HepG2 (cell line): ENCODE measurements around the gene VAMP4. TPM values are rescaled to one million over a fixed set of nuclear protein-coding genes. Genes with fewer than 3 reads are reported as not detected.

ENCODE experiments used
- ATAC-seq: fragments of 200-7000 bp; cut with Tn5 transposase; 3 replicates; pipeline ENCODE4 v1.9.1; 2020; ENCODE audit warnings: mild to moderate bottlenecking, moderate library complexity
- BruUV-seq: library from RNA; stranded (reverse); fragments of 400-500 nt; replicated peaks from 2 replicates; lab custom pipeline; 2021; lab: Mats Ljungman, UMichigan
- CTCF ChIA-PET: fragments of 300-600 bp; formaldehyde crosslinking; extraction: SDS; loops from one replicate; lab custom pipeline; 2021; ENCODE audit warnings: low total read pairs, inconsistent platforms, low intra/inter-chr PET ratio; lab: Yijun Ruan, JAX
- POLR2A ChIA-PET: fragments of 350-600 bp; sonication (Branson Sonifier 250); formaldehyde crosslinking; loops from one replicate; lab custom pipeline; 2020; ENCODE audit warnings: antibody characterized with exemption, inconsistent platforms; lab: Yijun Ruan, JAX
- DNase-seq: peaks from one replicate; pipeline ENCODE4 v3.0.0-alpha.2; 2015; ENCODE audit warnings: low spot score
- FAIRE-seq: peaks from 3 replicates; lab custom pipeline; 2011; peaks lifted over from hg19 to GRCh38; lab: Jason Lieb, UNC
- H2AFZ ChIP-seq: one replicate; pipeline ENCODE4 v1.6.1; 2011; ENCODE audit warnings: low read length, inconsistent platforms
- H3K27ac ChIP-seq: fragments of 300-600 bp; 3 replicates; pipeline ENCODE4 v1.8.0; 2011; ENCODE audit warnings: mixed run types, mild to moderate bottlenecking, mixed read lengths, low read length, inconsistent platforms; ENCODE audit not compliant: insufficient read depth; ENCODE audit errors: extremely low read length
- H3K27me3 ChIP-seq, 2 experiments: fragments of 200-600 bp in 1 of 2; 2 replicates in 1 of 2; 3 replicates in 1 of 2; pipeline versions ENCODE4 v1.6.0 to v1.8.0; 2011; ENCODE audit warnings: low read length in 2 of 2, mild to moderate bottlenecking in 2 of 2, moderate library complexity in 2 of 2, inconsistent platforms in 1 of 2; ENCODE audit not compliant: insufficient read depth in 2 of 2, control insufficient read depth in 1 of 2
- H3K36me3 ChIP-seq, 2 experiments: fragments of 200-600 bp in 1 of 2; replicated peaks in 1 of 2; 2 replicates in 1 of 2; 3 replicates in 1 of 2; pipeline versions ENCODE4 v1.5.1 to v1.8.0; 2011; ENCODE audit warnings: low read length in 2 of 2, inconsistent platforms in 1 of 2; ENCODE audit not compliant: insufficient read depth in 2 of 2, control insufficient read depth in 1 of 2
- H3K4me1 ChIP-seq: 2 replicates; pipeline ENCODE4 v1.5.1; 2012; ENCODE audit warnings: low read length, inconsistent platforms; ENCODE audit not compliant: insufficient read depth
- H3K4me2 ChIP-seq: 2 replicates; pipeline ENCODE4 v1.6.0; 2011; ENCODE audit warnings: low read depth, low read length, inconsistent platforms
- H3K4me3 ChIP-seq, 3 experiments: fragments of 200-600 bp in 1 of 3; sonication (generic), shearing (Covaris generic) in 1 of 3; replicated peaks in 1 of 3; 2 replicates each; pipeline ENCODE4 v1.5.1; 2011 to 2016; ENCODE audit warnings: low read length in 3 of 3, inconsistent platforms in 2 of 3, low read depth in 2 of 3, mild to moderate bottlenecking in 2 of 3, control low read depth in 1 of 3, mixed read lengths in 1 of 3; ENCODE audit not compliant: insufficient read depth in 1 of 3
- H3K79me2 ChIP-seq: one replicate; pipeline ENCODE4 v1.6.1; 2011; ENCODE audit warnings: low read length, inconsistent platforms; ENCODE audit not compliant: insufficient read depth
- H3K9ac ChIP-seq: 2 replicates; pipeline ENCODE4 v1.6.0; 2011; ENCODE audit warnings: mild to moderate bottlenecking, low read depth, low read length, inconsistent platforms; ENCODE audit not compliant: insufficient read depth
- H3K9me3 ChIP-seq: 2 replicates; pipeline ENCODE4 v1.5.1; 2012; ENCODE audit warnings: mild to moderate bottlenecking, low read length
- H4K20me1 ChIP-seq: 2 replicates; pipeline ENCODE4 v1.6.0; 2011; ENCODE audit warnings: inconsistent platforms, mild to moderate bottlenecking, low read length, moderate library complexity; ENCODE audit not compliant: insufficient read depth
- ERF ChIP-seq: IDR thresholded peaks from 2 replicates; pipeline ENCODE4 v1.6.1; 2018; ENCODE audit warnings: missing biosample characterization, missing genetic modification reagents
- MAFF ChIP-seq: IDR thresholded peaks from 2 replicates; pipeline ENCODE4 v1.6.1; 2011; ENCODE audit warnings: low read depth, low read length, improper control_type of control experiment
- MAFK ChIP-seq, 2 experiments: IDR thresholded peaks in 1 of 2; conservative IDR thresholded peaks in 1 of 2; 2 replicates each; pipeline ENCODE4 v1.6.1; 2011; ENCODE audit warnings: improper control_type of control experiment in 2 of 2, low read length in 2 of 2
- MBD4 ChIP-seq: IDR thresholded peaks from 2 replicates; pipeline ENCODE4 v1.6.1; 2012; ENCODE audit warnings: low read length, inconsistent platforms, borderline replicate concordance
- WIZ ChIP-seq: sonication (generic); formaldehyde crosslinking; IDR thresholded peaks from 2 replicates; pipeline ENCODE4 v1.5.1; 2020; ENCODE audit warnings: mild to moderate bottlenecking, missing genetic modification reagents
- ZNF512 ChIP-seq: sonication (generic); formaldehyde crosslinking; IDR thresholded peaks from 2 replicates; pipeline ENCODE4 v1.4.0; 2020; ENCODE audit warnings: mild to moderate bottlenecking, missing genetic modification reagents
- WGBS: methylation state at CpG from one replicate; pipeline ENCODE4 v1.1.6; 2017; ENCODE audit warnings: low lambda C conversion rate; 5-methylcytosine and 5-hydroxymethylcytosine counted together
- in situ Hi-C: cut with HindIII; loops from 2 replicates; pipeline ENCODE4 v1.10.0; 2017; ENCODE audit warnings: low pct_unique_long_range_greater_than_20kb; ENCODE audit not compliant: extremely low pct_ligation_motif_present
- intact Hi-C: fragments of 100-400 bp; cut with micrococcal nuclease; formaldehyde crosslinking; loops from one replicate; pipeline ENCODE4 v1.10.0; 2022; ENCODE audit not compliant: unreplicated experiment
- polyA plus RNA-seq, 8 experiments: library from polyadenylated mRNA; depleted of rRNA in 3 of 8; stranded (reverse) in 7 of 8; unstranded in 1 of 8; fragments of >200 nt; fragmentation: Illumina TruSeq in 4 of 8; extraction: Trizol in 4 of 8; gene quantifications; 2 replicates each; pipeline versions ENCODE4 v1.2.1 to v1.2.3, GENCODE V29; 2011 to 2016; ENCODE audit warnings: low read depth in 4 of 8, missing spikeins in 1 of 8, mixed read lengths in 1 of 8; ENCODE audit not compliant: insufficient read depth in 1 of 8
- total RNA-seq, 5 experiments: library from RNA; depleted of rRNA; stranded (reverse); fragments of >200 nt; fragmentation: Illumina TruSeq; extraction: Trizol; gene quantifications; 2 replicates each; pipeline ENCODE4 v1.2.3, GENCODE V29; 2016; ENCODE audit warnings: low read depth in 1 of 5

The VAMP4 gene
- total and polyA plus RNA-seq, 2 of the 13 experiments (the other 11 are each of a cell fraction or from before 2014, with no cell fraction given) = 1.4 to 2.0 TPM

- Histone ChIP-seq H3K4me3 (no peak overlapping the region), H3K9ac (no peak overlapping the region), H3K4me1 (no peaks in the 10 kb centered on the region), H3K36me3 (no peaks in the 10 kb centered on the region), H2AFZ (no peak overlapping the region), H3K27ac (no peak overlapping the region), H3K4me2 (no peak overlapping the region), H3K9me3 (no peaks in the 10 kb centered on the region), H3K79me2 (no peaks in the 10 kb centered on the region), H4K20me1 (no peaks in the 10 kb centered on the region), H3K27me3 (no peaks in the 10 kb centered on the region)
- FAIRE-seq = no peak
- TF ChIP-seq ZNF512 (CRISPR knock-in tag) (no peak), MBD4 (no peak), WIZ (CRISPR knock-in tag) (no peak)
- DNase-seq = no peak
- in situ Hi-C loops = no loop called here
- ChIA-PET CTCF (no interaction called here), POLR2A (no interaction called here)
- ATAC-seq = no peak
- 3% methylated on average over 1 of the region's 1 CpG for WGBS
- BruUV-seq = no TSS peak
- intact Hi-C loops = no loop called here
Observed at GRCh38 chr1:171769754-171770153, 27.9 kb upstream of the VAMP4 start.

- TF ChIP-seq ERF (CRISPR knock-in tag) = no peak
- peak; percentile 85 for TF ChIP-seq MAFF
- peak; percentile 87 to 93 for TF ChIP-seq MAFK (conservative IDR thresholded peaks at IDR 0.05 in 1 of 2, IDR thresholded peaks at IDR 0.05 in 1 of 2; ENCODE audit: low read length in 2 of 2)
- no peak overlapping the region for H3K9ac ChIP-seq
- H3K4me3 ChIP-seq = no peak overlapping the region
- no peaks in the 10 kb centered on the region for H3K36me3 ChIP-seq
- no TSS peak for BruUV-seq
- DNase-seq (no peak), FAIRE-seq (no peak), ATAC-seq (no peak)
- no peaks in the 10 kb centered on the region; a peak in 1 of 5 replicates for H3K27me3 ChIP-seq
- H3K4me2 ChIP-seq = no peak overlapping the region
- no peaks in the 10 kb centered on the region for H4K20me1 ChIP-seq
- in situ Hi-C loops (no loop called here), intact Hi-C loops (no loop called here)
- H3K9me3 ChIP-seq = no peaks in the 10 kb centered on the region
- H3K27ac ChIP-seq = no peak overlapping the region
- no peak overlapping the region for H2AFZ ChIP-seq
- POLR2A ChIA-PET = no interaction called here
- no peaks in the 10 kb centered on the region for H3K79me2 ChIP-seq
- 28% methylated on average over 3 of the region's 3 CpGs for WGBS
- CTCF ChIA-PET = no interaction called here
- H3K4me1 ChIP-seq = no peaks in the 10 kb centered on the region
Observed at GRCh38 chr1:171769171-171769570, 27.3 kb upstream of the VAMP4 start.
